HEK293 (cell line): Measurements from ENCODE around the gene UPP1.
A peak's percentile ranks its signal among the peaks of the same experiment; 100 is the strongest.

Experiments
- CTCF ChIA-PET: fragments of 350-600 bp; formaldehyde crosslinking; extraction: SDS; loops from one replicate; lab custom pipeline; 2021; ENCODE audit warnings: antibody characterized with exemption; lab: Yijun Ruan, JAX
- POLR2A ChIA-PET: fragments of 300-600 bp; formaldehyde crosslinking; extraction: SDS; loops from one replicate; lab custom pipeline; 2020; ENCODE audit warnings: antibody characterized with exemption, inconsistent platforms; lab: Yijun Ruan, JAX
- H3K27ac ChIP-seq: fragments of 200-500 bp; sonication (Bioruptor generic); 2 replicates; pipeline ENCODE4 v1.5.1; 2014; ENCODE audit warnings: low read depth, low read length, control low read depth, inconsistent platforms; ENCODE audit errors: extremely low read depth
- H3K36me3 ChIP-seq, 2 experiments: fragments of 200-500 bp in 1 of 2; sonication (Bioruptor generic) in 1 of 2; 1 replicate in 1 of 2; 2 replicates in 1 of 2; pipeline ENCODE4 v1.5.1; 2014 to 2017; ENCODE audit warnings: inconsistent platforms in 2 of 2, low read length in 2 of 2; ENCODE audit not compliant: control insufficient read depth in 2 of 2, insufficient read depth in 1 of 2
- H3K4me1 ChIP-seq: fragments of 200-500 bp; sonication (Bioruptor generic); 2 replicates; pipeline ENCODE4 v1.5.1; 2014; ENCODE audit warnings: mild to moderate bottlenecking, low read length, inconsistent platforms; ENCODE audit not compliant: control insufficient read depth, insufficient read depth
- H3K4me3 ChIP-seq: 2 replicates; pipeline ENCODE4 v1.5.1; 2011; ENCODE audit warnings: low read depth, mild to moderate bottlenecking, control low read depth, low read length, moderate library complexity
- H3K9me3 ChIP-seq: fragments of 200-500 bp; sonication (Bioruptor generic); 2 replicates; pipeline ENCODE4 v1.5.1; 2014; ENCODE audit warnings: low read depth, low read length, inconsistent platforms; ENCODE audit not compliant: control insufficient read depth, insufficient read depth
- FEZF1 ChIP-seq: fragments of 450-650 bp; formaldehyde crosslinking; IDR thresholded peaks from 2 replicates; pipeline ENCODE4 v1.5.1; 2016; ENCODE audit warnings: missing biosample characterization, missing genetic modification characterization
- GLIS2 ChIP-seq: fragments of 450-650 bp; formaldehyde crosslinking; IDR thresholded peaks from 2 replicates; pipeline ENCODE4 v1.5.1; 2016; ENCODE audit warnings: missing biosample characterization, missing genetic modification characterization
- KLF9 ChIP-seq: fragments of 450-650 bp; formaldehyde crosslinking; IDR thresholded peaks from 2 replicates; pipeline ENCODE4 v1.5.1; 2016; ENCODE audit warnings: missing biosample characterization, missing genetic modification characterization, low read depth
- OSR2 ChIP-seq: fragments of 450-650 bp; formaldehyde crosslinking; IDR thresholded peaks from 2 replicates; pipeline ENCODE4 v1.5.1; 2016; ENCODE audit warnings: missing biosample characterization, missing genetic modification characterization
- YY2 ChIP-seq: fragments of 450-650 bp; formaldehyde crosslinking; IDR thresholded peaks from 2 replicates; pipeline ENCODE4 v1.5.1; 2016; ENCODE audit warnings: missing biosample characterization, missing genetic modification characterization
- ZFP37 ChIP-seq: fragments of 450-650 bp; formaldehyde crosslinking; IDR thresholded peaks from 2 replicates; pipeline ENCODE4 v1.5.1; 2016; ENCODE audit warnings: missing biosample characterization, missing genetic modification characterization
- ZNF114 ChIP-seq: fragments of 450-650 bp; formaldehyde crosslinking; IDR thresholded peaks from 2 replicates; pipeline ENCODE4 v1.5.0; 2017; ENCODE audit warnings: missing biosample characterization, missing genetic modification characterization
- ZNF140 ChIP-seq: fragments of 450-650 bp; formaldehyde crosslinking; IDR thresholded peaks from 2 replicates; pipeline ENCODE4 v1.5.1; 2016; ENCODE audit warnings: missing biosample characterization, missing genetic modification characterization
- ZNF169 ChIP-seq: fragments of 450-650 bp; formaldehyde crosslinking; IDR thresholded peaks from 2 replicates; pipeline ENCODE4 v1.5.1; 2016; ENCODE audit warnings: missing biosample characterization, missing genetic modification characterization
- ZNF24 ChIP-seq: fragments of 450-650 bp; formaldehyde crosslinking; IDR thresholded peaks from 2 replicates; pipeline ENCODE4 v1.5.1; 2016; ENCODE audit warnings: missing biosample characterization, missing genetic modification characterization
- ZNF335 ChIP-seq: fragments of 450-650 bp; formaldehyde crosslinking; conservative IDR thresholded peaks from 2 replicates; pipeline ENCODE4 v1.5.1; 2016; ENCODE audit warnings: missing biosample characterization, missing genetic modification characterization
- ZNF416 ChIP-seq: fragments of 450-650 bp; formaldehyde crosslinking; IDR thresholded peaks from 2 replicates; pipeline ENCODE4 v1.5.1; 2016; ENCODE audit warnings: missing biosample characterization, missing genetic modification characterization
- ZNF510 ChIP-seq: fragments of 450-650 bp; formaldehyde crosslinking; IDR thresholded peaks from 2 replicates; pipeline ENCODE4 v1.5.1; 2018; ENCODE audit warnings: mild to moderate bottlenecking, missing genetic modification characterization, missing biosample characterization; ENCODE audit not compliant: insufficient replicate concordance
- ZNF555 ChIP-seq: fragments of 450-650 bp; formaldehyde crosslinking; conservative IDR thresholded peaks from 2 replicates; pipeline ENCODE4 v1.5.1; 2017; ENCODE audit warnings: missing biosample characterization, mild to moderate bottlenecking, missing genetic modification characterization, inconsistent platforms
- ZNF701 ChIP-seq: fragments of 450-650 bp; formaldehyde crosslinking; IDR thresholded peaks from 2 replicates; pipeline ENCODE4 v1.5.1; 2016; ENCODE audit warnings: missing biosample characterization, missing genetic modification characterization
- TF ChIP-seq, protein P1 (sequence below): fragments of 450-650 bp; formaldehyde crosslinking; IDR thresholded peaks from 2 replicates; pipeline ENCODE4 v1.5.1; 2016; ENCODE audit warnings: missing biosample characterization, missing genetic modification characterization
- TF ChIP-seq, protein P2 (sequence below): fragments of 450-650 bp; formaldehyde crosslinking; IDR thresholded peaks from 2 replicates; pipeline ENCODE4 v1.5.0; 2017; ENCODE audit warnings: missing biosample characterization, missing genetic modification characterization, borderline replicate concordance
- TF ChIP-seq, protein P3 (sequence below): fragments of 450-650 bp; IDR thresholded peaks from 2 replicates; pipeline ENCODE4 v1.5.1; 2018; ENCODE audit warnings: missing biosample characterization, mild to moderate bottlenecking, missing genetic modification characterization

The UPP1 gene

DNA sequence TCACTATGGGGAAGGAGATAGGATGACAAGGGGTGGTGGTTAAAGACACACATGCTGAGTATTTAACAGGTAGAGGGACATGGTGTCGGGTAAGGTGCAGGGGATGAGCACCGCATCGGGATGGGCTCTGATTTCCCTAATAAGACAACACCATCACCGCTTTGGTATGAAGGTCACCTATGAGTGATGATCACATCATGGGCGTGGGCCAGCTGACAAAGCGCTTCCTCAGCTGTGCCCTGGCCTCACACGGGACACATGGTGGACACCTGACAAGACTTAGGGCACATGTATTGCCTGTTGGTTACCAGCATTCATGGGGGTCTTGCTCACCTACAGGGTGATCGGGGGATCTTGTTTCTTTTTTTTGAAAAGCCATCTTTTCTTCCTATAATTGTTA lies 41.0 kb upstream of the UPP1 start:
- TF ChIP-seq KLF9 (tag by site-specific recombination) (no peak), GLIS2 (no peak), ZNF701 (tag by site-specific recombination) (no peak), OSR2 (tag by site-specific recombination) (no peak), ZFP37 (tag by site-specific recombination) (no peak), ZNF416 (tag by site-specific recombination) (no peak), ZNF114 (tag by site-specific recombination) (no peak), ZNF510 (tag by site-specific recombination) (no peak)
- TF ChIP-seq, protein P1, sequence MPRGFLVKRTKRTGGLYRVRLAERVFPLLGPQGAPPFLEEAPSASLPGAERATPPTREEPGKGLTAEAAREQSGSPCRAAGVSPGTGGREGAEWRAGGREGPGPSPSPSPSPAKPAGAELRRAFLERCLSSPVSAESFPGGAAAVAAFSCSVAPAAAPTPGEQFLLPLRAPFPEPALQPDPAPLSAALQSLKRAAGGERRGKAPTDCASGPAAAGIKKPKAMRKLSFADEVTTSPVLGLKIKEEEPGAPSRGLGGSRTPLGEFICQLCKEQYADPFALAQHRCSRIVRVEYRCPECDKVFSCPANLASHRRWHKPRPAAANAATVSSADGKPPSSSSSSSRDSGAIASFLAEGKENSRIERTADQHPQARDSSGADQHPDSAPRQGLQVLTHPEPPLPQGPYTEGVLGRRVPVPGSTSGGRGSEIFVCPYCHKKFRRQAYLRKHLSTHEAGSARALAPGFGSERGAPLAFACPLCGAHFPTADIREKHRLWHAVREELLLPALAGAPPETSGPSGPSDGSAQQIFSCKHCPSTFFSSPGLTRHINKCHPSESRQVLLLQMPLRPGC, result no peak
- TF ChIP-seq, protein P2, sequence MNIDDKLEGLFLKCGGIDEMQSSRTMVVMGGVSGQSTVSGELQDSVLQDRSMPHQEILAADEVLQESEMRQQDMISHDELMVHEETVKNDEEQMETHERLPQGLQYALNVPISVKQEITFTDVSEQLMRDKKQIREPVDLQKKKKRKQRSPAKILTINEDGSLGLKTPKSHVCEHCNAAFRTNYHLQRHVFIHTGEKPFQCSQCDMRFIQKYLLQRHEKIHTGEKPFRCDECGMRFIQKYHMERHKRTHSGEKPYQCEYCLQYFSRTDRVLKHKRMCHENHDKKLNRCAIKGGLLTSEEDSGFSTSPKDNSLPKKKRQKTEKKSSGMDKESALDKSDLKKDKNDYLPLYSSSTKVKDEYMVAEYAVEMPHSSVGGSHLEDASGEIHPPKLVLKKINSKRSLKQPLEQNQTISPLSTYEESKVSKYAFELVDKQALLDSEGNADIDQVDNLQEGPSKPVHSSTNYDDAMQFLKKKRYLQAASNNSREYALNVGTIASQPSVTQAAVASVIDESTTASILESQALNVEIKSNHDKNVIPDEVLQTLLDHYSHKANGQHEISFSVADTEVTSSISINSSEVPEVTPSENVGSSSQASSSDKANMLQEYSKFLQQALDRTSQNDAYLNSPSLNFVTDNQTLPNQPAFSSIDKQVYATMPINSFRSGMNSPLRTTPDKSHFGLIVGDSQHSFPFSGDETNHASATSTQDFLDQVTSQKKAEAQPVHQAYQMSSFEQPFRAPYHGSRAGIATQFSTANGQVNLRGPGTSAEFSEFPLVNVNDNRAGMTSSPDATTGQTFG (tag by site-specific recombination), result no peak
- Histone ChIP-seq H3K4me3 (no peak overlapping the region), H3K27ac (no peak overlapping the region), H3K9me3 (no peaks in the 10 kb centered on the region), H3K4me1 (no peaks in the 10 kb centered on the region), H3K36me3 (no peaks in the 10 kb centered on the region)
- ChIA-PET POLR2A (no interaction called here), CTCF (no interaction called here)

DNA sequence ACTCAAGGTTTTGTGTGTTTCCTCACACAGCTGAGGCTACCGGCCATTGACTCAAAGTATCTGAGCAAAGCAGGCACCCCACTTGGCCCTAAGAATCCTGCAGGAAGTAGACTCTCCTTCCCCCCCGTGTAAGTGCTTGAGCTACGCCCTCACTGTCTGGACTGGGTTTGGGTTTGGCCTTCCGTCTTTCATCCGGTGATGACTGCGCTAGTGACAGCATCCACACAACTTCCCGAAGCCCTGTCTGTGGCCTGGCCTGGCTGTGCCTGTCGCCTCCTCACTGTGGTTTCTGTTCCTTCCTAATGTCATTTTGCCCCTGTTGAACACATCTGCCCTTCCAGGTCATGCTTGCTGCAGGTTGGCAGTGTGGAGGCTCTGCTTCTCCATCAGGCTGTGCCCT lies 39.2 kb upstream of the UPP1 start:
- Histone ChIP-seq H3K4me3 (no peak overlapping the region), H3K9me3 (no peaks in the 10 kb centered on the region), H3K27ac (no peak overlapping the region), H3K36me3 (no peaks in the 10 kb centered on the region), H3K4me1 (no peaks in the 10 kb centered on the region)
- ChIA-PET POLR2A (no interaction called here), CTCF (interaction anchor here (0.6 kb wide), 1 partner anchor 58 kb away, joined by 5 read pairs; no protein-coding TSS in a partner anchor)
- TF ChIP-seq ZNF24 (tag by site-specific recombination) (no peak), FEZF1 (no peak), YY2 (tag by site-specific recombination) (no peak), ZNF555 (tag by site-specific recombination) (no peak)
- TF ChIP-seq, protein P3, sequence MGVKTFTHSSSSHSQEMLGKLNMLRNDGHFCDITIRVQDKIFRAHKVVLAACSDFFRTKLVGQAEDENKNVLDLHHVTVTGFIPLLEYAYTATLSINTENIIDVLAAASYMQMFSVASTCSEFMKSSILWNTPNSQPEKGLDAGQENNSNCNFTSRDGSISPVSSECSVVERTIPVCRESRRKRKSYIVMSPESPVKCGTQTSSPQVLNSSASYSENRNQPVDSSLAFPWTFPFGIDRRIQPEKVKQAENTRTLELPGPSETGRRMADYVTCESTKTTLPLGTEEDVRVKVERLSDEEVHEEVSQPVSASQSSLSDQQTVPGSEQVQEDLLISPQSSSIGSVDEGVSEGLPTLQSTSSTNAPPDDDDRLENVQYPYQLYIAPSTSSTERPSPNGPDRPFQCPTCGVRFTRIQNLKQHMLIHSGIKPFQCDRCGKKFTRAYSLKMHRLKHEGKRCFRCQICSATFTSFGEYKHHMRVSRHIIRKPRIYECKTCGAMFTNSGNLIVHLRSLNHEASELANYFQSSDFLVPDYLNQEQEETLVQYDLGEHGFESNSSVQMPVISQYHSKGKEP (tag by site-specific recombination), result no peak

DNA sequence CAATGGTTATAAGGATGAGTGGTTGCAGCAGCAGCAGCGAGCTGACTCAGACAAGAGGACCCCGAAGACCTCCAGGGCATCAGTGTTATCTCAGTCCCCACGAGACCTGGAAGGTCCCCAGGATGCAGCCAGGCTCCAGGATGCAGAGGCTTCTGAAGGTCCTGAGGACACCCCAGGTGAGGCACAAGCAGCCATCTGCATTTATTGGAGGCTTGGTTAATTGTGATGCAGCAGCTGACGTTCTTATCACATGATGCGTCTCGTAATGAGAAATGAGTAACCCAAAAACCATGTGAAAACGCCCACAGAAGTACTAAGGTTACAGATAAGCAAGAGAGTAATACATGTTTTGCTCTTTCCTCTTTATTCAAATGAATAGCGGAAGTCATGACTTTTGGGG lies 36.3 kb upstream of the UPP1 start:
- Histone ChIP-seq H3K27ac (no peak overlapping the region), H3K36me3 (no peaks in the 10 kb centered on the region), H3K9me3 (no peaks in the 10 kb centered on the region), H3K4me3 (no peak overlapping the region), H3K4me1 (no peaks in the 10 kb centered on the region)
- POLR2A ChIA-PET, result no interaction called here
- no peak for TF ChIP-seq ZNF140 (tag by site-specific recombination)
- TF ChIP-seq ZNF335, result 0 out of 2 replicates have a peak, but pooled peaks have one; percentile 8
- TF ChIP-seq ZNF169 (tag by site-specific recombination), result no peak
- CTCF ChIA-PET, result no interaction called here
